GM23338 (cell line): ENCODE results near the gene TMEM219. TPM values are rescaled to one million over a fixed set of nuclear protein-coding genes. Genes with fewer than 3 reads are reported as not detected.

Experiments used
- ATAC-seq: fragments of 200-7000 bp; cut with Tn5 transposase; 3 replicates; pipeline ENCODE4 v1.9.1; 2020
- DNase-seq: peaks from one replicate; pipeline ENCODE4 v3.0.0-alpha.2; 2015; ENCODE audit warnings: low spot score
- H2AFZ ChIP-seq: fragments of 200-600 bp; sonication (generic); 2 replicates; pipeline ENCODE4 v1.8.0; 2016; ENCODE audit warnings: antibody characterized with exemption, mild to moderate bottlenecking, moderate library complexity
- H3F3A ChIP-seq: fragments of 200-600 bp; sonication (generic); replicated peaks from 2 replicates; pipeline ENCODE4 v1.8.0; 2017; ENCODE audit warnings: antibody characterized with exemption, mixed run types, low read depth
- H3K27ac ChIP-seq: fragments of 200-600 bp; sonication (generic); 2 replicates; pipeline ENCODE4 v1.6.1; 2016; ENCODE audit warnings: low read depth
- H3K27me3 ChIP-seq: fragments of 200-600 bp; sonication (generic); 2 replicates; pipeline ENCODE4 v1.8.0; 2016; ENCODE audit warnings: mild to moderate bottlenecking, mixed run types, moderate library complexity; ENCODE audit not compliant: insufficient read depth
- H3K36me3 ChIP-seq: fragments of 200-600 bp; sonication (generic); 2 replicates; pipeline ENCODE4 v1.8.0; 2016; ENCODE audit warnings: mild to moderate bottlenecking; ENCODE audit not compliant: insufficient read depth
- H3K4me1 ChIP-seq: fragments of 200-600 bp; sonication (generic); 2 replicates; pipeline ENCODE4 v1.8.0; 2016; ENCODE audit warnings: mild to moderate bottlenecking, moderate library complexity; ENCODE audit not compliant: insufficient read depth
- H3K4me2 ChIP-seq: fragments of 200-600 bp; sonication (generic); 2 replicates; pipeline ENCODE4 v1.7.1; 2017; ENCODE audit warnings: mixed run types
- H3K4me3 ChIP-seq: fragments of 200-600 bp; sonication (generic); 2 replicates; pipeline ENCODE4 v1.6.1; 2016; ENCODE audit warnings: mixed run types
- H3K79me2 ChIP-seq: fragments of 200-600 bp; sonication (generic); replicated peaks from 2 replicates; pipeline ENCODE4 v1.8.0; 2017; ENCODE audit warnings: mild to moderate bottlenecking; ENCODE audit not compliant: insufficient read depth
- H3K9me2 ChIP-seq: fragments of 200-600 bp; sonication (generic); 2 replicates; pipeline ENCODE4 v1.8.0; 2017; ENCODE audit not compliant: insufficient read depth
- H4K20me1 ChIP-seq: fragments of 200-600 bp; sonication (generic); replicated peaks from 2 replicates; pipeline ENCODE4 v1.8.0; 2017; ENCODE audit warnings: mild to moderate bottlenecking; ENCODE audit not compliant: insufficient read depth
- H3K27ac Mint-ChIP-seq: 2 replicates; pipeline ENCODE4 v1.8.0; 2020; ENCODE audit warnings: inconsistent platforms, mild to moderate bottlenecking, moderate library complexity, mixed read lengths
- H3K27me3 Mint-ChIP-seq: 3 replicates; pipeline ENCODE4 v1.8.0; 2022; ENCODE audit warnings: low read depth, mild to moderate bottlenecking, moderate library complexity, mixed read lengths, inconsistent platforms; ENCODE audit not compliant: insufficient read depth, poor library complexity
- H3K36me3 Mint-ChIP-seq: 3 replicates; pipeline ENCODE4 v1.8.0; 2021; ENCODE audit warnings: low read depth, mild to moderate bottlenecking, inconsistent platforms, moderate library complexity, mixed read lengths
- H3K4me1 Mint-ChIP-seq: 3 replicates; pipeline ENCODE4 v1.8.0; 2020; ENCODE audit warnings: mild to moderate bottlenecking, inconsistent platforms, mixed read lengths
- H3K4me3 Mint-ChIP-seq: 3 replicates; pipeline ENCODE4 v1.8.0; 2021; ENCODE audit warnings: moderate library complexity, mild to moderate bottlenecking, inconsistent platforms, mixed read lengths
- H3K9me3 Mint-ChIP-seq: 3 replicates; pipeline ENCODE4 v1.8.0; 2020; ENCODE audit warnings: moderate library complexity, mild to moderate bottlenecking, inconsistent platforms, mixed read lengths
- CREB1 ChIP-seq: fragments of 250-450 bp; sonication (Bioruptor Pico); IDR thresholded peaks from 2 replicates; pipeline ENCODE4 v1.5.0; 2020; ENCODE audit warnings: low read depth, mild to moderate bottlenecking, moderate library complexity
- CTCF ChIP-seq, 2 experiments: fragments of 200-600 bp in 1 of 2; sonication (generic) in 1 of 2; conservative IDR thresholded peaks; 2 replicates each; pipeline versions ENCODE4 v1.5.1 to v1.6.1; 2016 to 2017; ENCODE audit warnings: antibody characterized with exemption in 2 of 2, low read depth in 2 of 2, mild to moderate bottlenecking in 2 of 2, moderate library complexity in 1 of 2
- EZH2 ChIP-seq: fragments of 200-600 bp; sonication (generic); IDR thresholded peaks from one replicate; pipeline ENCODE4 v1.8.0; 2017; ENCODE audit warnings: antibody characterized with exemption, mild to moderate bottlenecking, low read depth; ENCODE audit not compliant: unreplicated experiment
- EZH2phosphoT487 ChIP-seq: fragments of 200-600 bp; sonication (generic); IDR thresholded peaks from one replicate; pipeline ENCODE4 v1.8.1; 2018; ENCODE audit warnings: antibody characterized with exemption; ENCODE audit not compliant: unreplicated experiment
- JUNB ChIP-seq: IDR thresholded peaks from one replicate; pipeline ENCODE4 v1.6.1; 2016; ENCODE audit warnings: antibody characterized with exemption; ENCODE audit not compliant: unreplicated experiment
- NANOG ChIP-seq: IDR thresholded peaks from 2 replicates; pipeline ENCODE4 v1.6.1; 2016; ENCODE audit warnings: antibody characterized with exemption, borderline replicate concordance
- POLR2AphosphoS5 ChIP-seq: IDR thresholded peaks from 2 replicates; pipeline ENCODE4 v1.6.1; 2016; ENCODE audit warnings: antibody characterized with exemption, low read depth
- REST ChIP-seq: IDR thresholded peaks from one replicate; pipeline ENCODE4 v1.6.1; 2018; ENCODE audit warnings: antibody characterized with exemption; ENCODE audit not compliant: unreplicated experiment
- STAT1 ChIP-seq: IDR thresholded peaks from one replicate; pipeline ENCODE4 v1.6.1; 2016; ENCODE audit warnings: antibody characterized with exemption; ENCODE audit not compliant: unreplicated experiment
- ZNF114 ChIP-seq: fragments of 250-450 bp; sonication (Bioruptor Pico); IDR thresholded peaks from 2 replicates; pipeline ENCODE4 v1.5.0; 2020; ENCODE audit warnings: mild to moderate bottlenecking, moderate library complexity
- ZNF331 ChIP-seq: fragments of 250-450 bp; sonication (Bioruptor Pico); IDR thresholded peaks from 2 replicates; pipeline ENCODE4 v1.5.0; 2020; ENCODE audit warnings: low read depth, mild to moderate bottlenecking, moderate library complexity
- ZNF462 ChIP-seq: fragments of 250-450 bp; sonication (Bioruptor Pico); IDR thresholded peaks from 2 replicates; pipeline ENCODE4 v1.5.0; 2020; ENCODE audit warnings: mild to moderate bottlenecking, moderate library complexity
- polyA plus RNA-seq: library from polyadenylated mRNA; unstranded; fragments of >200 nt; fragmentation: Nextera tagmentation; extraction: Ambion mirVana; gene quantifications from 2 replicates; pipeline ENCODE4 v1.2.1, GENCODE V29; 2016
- total RNA-seq: library from RNA; depleted of rRNA; stranded (reverse); fragments of >200 nt; shearing (Covaris generic); gene quantifications from 2 replicates; pipeline ENCODE4 v1.2.3, GENCODE V29; 2014
- TF ChIP-seq, protein P1 (sequence below): IDR thresholded peaks from 2 replicates; pipeline ENCODE4 v1.6.1; 2016; ENCODE audit warnings: antibody characterized with exemption

The TMEM219 gene
- total and polyA plus RNA-seq, 2 experiments from 2014 or later: 50.0 to 82.3 TPM

GRCh38 chr16:30007378-30007895, 45.6 kb downstream of the TMEM219 start:
- no peak overlapping the region for H3K4me3 ChIP-seq
- Mint-ChIP-seq H3K4me1 (peaks cover 36% of the 10 kb centered on the region), H3K36me3 (peaks cover 8% of the 10 kb centered on the region; the same call in 2 of the 3 replicates), H3K4me3 (no peak overlapping the region), H3K27me3 (peaks cover 35% of the 10 kb centered on the region), H3K27ac (peak overlapping the region; percentile 40), H3K9me3 (peaks cover 2% of the 10 kb centered on the region; the same call in 1 of the 3 replicates)
- H3K27me3 ChIP-seq: peaks cover 27% of the 10 kb centered on the region
- no peaks in the 10 kb centered on the region for H3K9me2 ChIP-seq
- H3K4me2 ChIP-seq: no peak overlapping the region
- 0 out of 2 replicates have a peak, but pooled peaks cover 4% of the 10 kb centered on the region for H3F3A ChIP-seq
- ATAC-seq (no peak), DNase-seq (no peak)
- H3K36me3 ChIP-seq: no peaks in the 10 kb centered on the region
- H3K27ac ChIP-seq: no peak overlapping the region
- H3K79me2 ChIP-seq: no peaks in the 10 kb centered on the region
- H4K20me1 ChIP-seq: no peaks in the 10 kb centered on the region
- H2AFZ ChIP-seq: no peak overlapping the region
- TF ChIP-seq EZH2phosphoT487 (no peak), REST (no peak), ZNF331 (CRISPR knock-in tag) (no peak), ZNF462 (CRISPR knock-in tag) (no peak), NANOG (no peak), CTCF (conservative IDR thresholded peaks at IDR 0.05; ENCODE audit: low read depth in 2 of 2) (no peak), POLR2AphosphoS5 (no peak), STAT1 (no peak), CREB1 (CRISPR knock-in tag) (no peak), JUNB (no peak), ZNF114 (no peak), EZH2 (no peak)
- TF ChIP-seq, protein P1, sequence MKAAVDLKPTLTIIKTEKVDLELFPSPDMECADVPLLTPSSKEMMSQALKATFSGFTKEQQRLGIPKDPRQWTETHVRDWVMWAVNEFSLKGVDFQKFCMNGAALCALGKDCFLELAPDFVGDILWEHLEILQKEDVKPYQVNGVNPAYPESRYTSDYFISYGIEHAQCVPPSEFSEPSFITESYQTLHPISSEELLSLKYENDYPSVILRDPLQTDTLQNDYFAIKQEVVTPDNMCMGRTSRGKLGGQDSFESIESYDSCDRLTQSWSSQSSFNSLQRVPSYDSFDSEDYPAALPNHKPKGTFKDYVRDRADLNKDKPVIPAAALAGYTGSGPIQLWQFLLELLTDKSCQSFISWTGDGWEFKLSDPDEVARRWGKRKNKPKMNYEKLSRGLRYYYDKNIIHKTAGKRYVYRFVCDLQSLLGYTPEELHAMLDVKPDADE: no peak
- peaks cover 10% of the 10 kb centered on the region; the same call in 1 of the 2 replicates for H3K4me1 ChIP-seq
